Measurements from ENCODE around the gene GPLD1. TPM values are rescaled to one million over a fixed set of nuclear protein-coding genes. Genes with fewer than 3 reads are reported as not detected.
"Not testable (repeated sequence)": the region's sequence is repeated elsewhere in the genome, so short reads cannot be mapped to it uniquely, and the experiment has no call there.

GPLD1 gene
- total RNA-seq, 1 donor from 2014 or later = 0.26 TPM

GRCh38 chr6:24408719-24409410, 80.5 kb downstream of the GPLD1 start:
- H3K36me3 ChIP-seq (ENCODE audit: control insufficient read depth, insufficient read depth, low read length) = peaks cover 13% of the 10 kb centered on the region
- FAIRE-seq = no peak

GRCh38 chr6:24405262-24405661, 84.1 kb downstream of the GPLD1 start:
- Histone ChIP-seq H3K36me3 (ENCODE audit: control insufficient read depth, insufficient read depth, low read length) (peaks cover 7% of the 10 kb centered on the region), H3K27me3 (ENCODE audit: control insufficient read depth, insufficient read depth, low read length) (no peaks in the 10 kb centered on the region), H3K4me3 (ENCODE audit: low read depth, low read length) (no peak overlapping the region)
- no peak for TF ChIP-seq CTCF (IDR thresholded peaks at IDR 0.05; ENCODE audit: insufficient read depth, low read length, severe bottlenecking)
- DNase-seq (ENCODE audit: low read depth) (no peak), FAIRE-seq (no peak)

More at GRCh38 chr6:24408719-24409410, 80.5 kb downstream of the GPLD1 start:
- Histone ChIP-seq H3K27me3 (ENCODE audit: control insufficient read depth, insufficient read depth, low read length) (no peaks in the 10 kb centered on the region), H3K4me3 (ENCODE audit: low read depth, low read length) (no peak overlapping the region)
- no peak for TF ChIP-seq CTCF (IDR thresholded peaks at IDR 0.05; ENCODE audit: insufficient read depth, low read length, severe bottlenecking)
- no peak for DNase-seq (ENCODE audit: low read depth)

GRCh38 chr6:24403501-24403824, 85.9 kb downstream of the GPLD1 start:
- DNase-seq (ENCODE audit: low read depth) = peak; percentile 28
- Histone ChIP-seq H3K4me3 (ENCODE audit: low read depth, low read length) (peak overlapping the region; percentile 84), H3K36me3 (ENCODE audit: control insufficient read depth, insufficient read depth, low read length) (peaks cover 5% of the 10 kb centered on the region), H3K27me3 (ENCODE audit: control insufficient read depth, insufficient read depth, low read length) (no peaks in the 10 kb centered on the region)
- TF ChIP-seq CTCF (IDR thresholded peaks at IDR 0.05; ENCODE audit: insufficient read depth, low read length, severe bottlenecking) = no peak
- no peak for FAIRE-seq

- Histone ChIP-seq H3K4me3 (ENCODE audit: low read depth, low read length) (peak within 1 kb of the TSS; percentile 84), H3K36me3 (ENCODE audit: control insufficient read depth, insufficient read depth, low read length) (peaks cover 5% of the 10 kb centered on the region), H3K27me3 (ENCODE audit: control insufficient read depth, insufficient read depth, low read length) (no peaks in the 10 kb centered on the region)
- DNase-seq (ENCODE audit: low read depth) (peak; percentile 94), FAIRE-seq (no peak)
- no peak for TF ChIP-seq CTCF (IDR thresholded peaks at IDR 0.05; ENCODE audit: insufficient read depth, low read length, severe bottlenecking)
Measured at GRCh38 chr6:24402697-24403500, 86.5 kb downstream of the GPLD1 start, which contains the start of gene MRS2. MRS2 (plus strand) TSS chr6:24402936; CDS start chr6:24403047, 111 bp downstream.

- Histone ChIP-seq H3K27me3 (ENCODE audit: control insufficient read depth, insufficient read depth, low read length) (no peaks in the 10 kb centered on the region), H3K4me3 (ENCODE audit: low read depth, low read length) (no peak overlapping the region), H3K36me3 (ENCODE audit: control insufficient read depth, insufficient read depth, low read length) (peaks cover 2% of the 10 kb centered on the region)
- no peak for DNase-seq (ENCODE audit: low read depth)
- no peak for TF ChIP-seq CTCF (IDR thresholded peaks at IDR 0.05; ENCODE audit: insufficient read depth, low read length, severe bottlenecking)
- FAIRE-seq = no peak
Measured at GRCh38 chr6:24401458-24401857, 87.9 kb downstream of the GPLD1 start.

- FAIRE-seq; H3K36me3 ChIP-seq (ENCODE audit: control insufficient read depth, insufficient read depth, low read length); H3K4me3 ChIP-seq (ENCODE audit: low read depth, low read length); DNase-seq (ENCODE audit: low read depth); H3K27me3 ChIP-seq (ENCODE audit: control insufficient read depth, insufficient read depth, low read length): not testable (repeated sequence)
Measured at GRCh38 chr6:24400045-24401039, 89.0 kb downstream of the GPLD1 start.
